K562 (cell line): ENCODE data around the gene VEGFB. TPM values are rescaled to one million over a fixed set of nuclear protein-coding genes. Genes with fewer than 3 reads are reported as not detected.

Experiments
- CAMTA2 ChIP-seq: fragments of 250-450 bp; sonication (Bioruptor Pico); conservative IDR thresholded peaks from 2 replicates; pipeline ENCODE4 v1.5.1; 2022
- CBFA2T3 ChIP-seq: fragments of 450-650 bp; IDR thresholded peaks from 2 replicates; pipeline ENCODE4 v1.6.1; 2017
- E2F6 ChIP-seq, 2 experiments: IDR thresholded peaks; 2 replicates each; pipeline ENCODE4 v1.6.1; 2011; ENCODE audit warnings: borderline replicate concordance in 1 of 2, control low read depth in 1 of 2, low read depth in 1 of 2, low read length in 1 of 2, mild to moderate bottlenecking in 1 of 2, mixed read lengths in 1 of 2, moderate library complexity in 1 of 2; ENCODE audit not compliant: insufficient read depth in 1 of 2, insufficient read length in 1 of 2, poor library complexity in 1 of 2, severe bottlenecking in 1 of 2; ENCODE audit errors: extremely low read depth in 1 of 2
- ELK3 ChIP-seq: fragments of 450-650 bp; formaldehyde crosslinking; IDR thresholded peaks from 2 replicates; pipeline ENCODE4 v1.4.0; 2020; ENCODE audit warnings: mild to moderate bottlenecking
- GMEB1 ChIP-seq: fragments of 250-450 bp; sonication (Bioruptor Pico); IDR thresholded peaks from 2 replicates; pipeline ENCODE4 v1.4.0; 2020; ENCODE audit warnings: mild to moderate bottlenecking
- MYC ChIP-seq, 2 experiments: fragments of 250-450 bp in 1 of 2; sonication (Bioruptor Pico) in 1 of 2; IDR thresholded peaks; 2 replicates each; pipeline versions ENCODE4 v1.5.1 to v1.6.1; 2012 to 2021; ENCODE audit warnings: low read depth in 2 of 2, borderline replicate concordance in 1 of 2, improper control_type of control experiment in 1 of 2, low read length in 1 of 2, mild to moderate bottlenecking in 1 of 2, moderate library complexity in 1 of 2
- NKRF ChIP-seq: fragments of 450-650 bp; IDR thresholded peaks from 2 replicates; pipeline ENCODE4 v1.6.1; 2016; ENCODE audit warnings: borderline replicate concordance
- POLR2B ChIP-seq: fragments of 450-650 bp; IDR thresholded peaks from 2 replicates; pipeline ENCODE4 v1.6.1; 2018; ENCODE audit warnings: low read depth; ENCODE audit not compliant: partially characterized antibody
- PRPF4 ChIP-seq: fragments of 200-400 bp; formaldehyde crosslinking; IDR thresholded peaks from one replicate; pipeline ENCODE4 v1.6.1; 2017; ENCODE audit warnings: low read length, low read depth, mild to moderate bottlenecking; ENCODE audit not compliant: insufficient read depth, poor library complexity, severe bottlenecking
- RBM22 ChIP-seq: fragments of 200-400 bp; formaldehyde crosslinking; IDR thresholded peaks from 2 replicates; pipeline ENCODE4 v1.6.1; 2018; ENCODE audit warnings: low read length, low read depth; ENCODE audit not compliant: poor library complexity, severe bottlenecking
- SMAD3 ChIP-seq: fragments of 450-650 bp; formaldehyde crosslinking; conservative IDR thresholded peaks from 2 replicates; pipeline ENCODE4 v1.4.0; 2020; ENCODE audit warnings: mild to moderate bottlenecking
- SMARCB1 ChIP-seq: IDR thresholded peaks from 2 replicates; pipeline ENCODE4 v1.6.1; 2011; ENCODE audit warnings: improper control_type of control experiment, low read depth; ENCODE audit not compliant: insufficient read length
- SREBF2 ChIP-seq: sonication (generic); formaldehyde crosslinking; IDR thresholded peaks from 2 replicates; pipeline ENCODE4 v1.4.0; 2020; ENCODE audit warnings: mild to moderate bottlenecking, missing genetic modification reagents
- STAG1 ChIP-seq: sonication (generic); formaldehyde crosslinking; IDR thresholded peaks from 2 replicates; pipeline ENCODE4 v1.5.0; 2020; ENCODE audit warnings: missing genetic modification reagents, borderline replicate concordance
- USF1 ChIP-seq: sonication (generic); formaldehyde crosslinking; IDR thresholded peaks from 2 replicates; pipeline ENCODE4 v1.9.0; 2022; ENCODE audit warnings: mild to moderate bottlenecking, missing genetic modification reagents
- XRCC5 ChIP-seq: fragments of 200-400 bp; formaldehyde crosslinking; IDR thresholded peaks from 2 replicates; pipeline ENCODE4 v1.6.1; 2017; ENCODE audit warnings: low read depth, mild to moderate bottlenecking, low read length
- ZBTB7A ChIP-seq: IDR thresholded peaks from 2 replicates; pipeline ENCODE4 v1.6.1; 2011; ENCODE audit warnings: low read depth, mild to moderate bottlenecking, low read length, moderate library complexity, borderline replicate concordance; ENCODE audit not compliant: control insufficient read depth
- ZEB2 ChIP-seq: fragments of 450-650 bp; IDR thresholded peaks from 2 replicates; pipeline ENCODE4 v1.6.1; 2016
- ZNF696 ChIP-seq: fragments of 250-450 bp; sonication (Bioruptor Pico); conservative IDR thresholded peaks from 2 replicates; pipeline ENCODE4 v1.4.0; 2020; ENCODE audit warnings: mild to moderate bottlenecking, moderate library complexity
- polyA plus RNA-seq, 8 experiments: library from polyadenylated mRNA; depleted of rRNA in 4 of 8; stranded (reverse) in 5 of 8; unstranded in 3 of 8; fragments of >200 nt; fragmentation: Nextera tagmentation in 2 of 8; fragmentation: Illumina TruSeq in 1 of 8; extraction: Ambion mirVana in 2 of 8; extraction: Trizol in 1 of 8; gene quantifications; 2 replicates each; pipeline versions ENCODE4 v1.2.1 to v1.2.3, GENCODE V29; 2011 to 2014; ENCODE audit warnings: inconsistent platforms in 1 of 8, missing spikeins in 1 of 8
- total RNA-seq, 7 experiments: library from RNA; depleted of rRNA in 6 of 7; stranded (reverse); fragments of >200 nt in 6 of 7; fragmentation: Illumina TruSeq in 2 of 7; extraction: Trizol in 2 of 7; gene quantifications; 2 replicates each; pipeline versions ENCODE4 v1.2.1 to v1.2.3, GENCODE V29; 2011 to 2021; ENCODE audit warnings: low replicate concordance in 1 of 7

VEGFB gene
- total and polyA plus RNA-seq, 9 of the 15 experiments (the other 6 are each of a cell fraction or from before 2014, with no cell fraction given), result 11.0 to 83.4 (median 25.7) TPM

GRCh38 chr11:64241491-64242374 lies 7.3 kb downstream of the VEGFB start (continued):
- TF ChIP-seq CBFA2T3 (0 out of 2 replicates have a peak, but pooled peaks have one; percentile 3), PRPF4 (peak; percentile 48), XRCC5 (no peak), RBM22 (peak; percentile 82), NKRF (peak; percentile 27; the same call in 1 of the 2 replicates), POLR2B (peak; percentile 64), CAMTA2 (no peak), USF1 (CRISPR knock-in tag) (no peak; the same call in 1 of the 2 replicates), MYC (IDR thresholded peaks at IDR 0.05; ENCODE audit: low read depth, low read length) (no peak), MYC (CRISPR knock-in tag; IDR thresholded peaks at IDR 0.05; ENCODE audit: borderline replicate concordance, low read depth) (peak; percentile 76; the same call in 1 of the 2 replicates), ZEB2 (peak; percentile 63; the same call in 1 of the 2 replicates), ELK3 (CRISPR knock-in tag) (no peak), GMEB1 (CRISPR knock-in tag) (no peak), STAG1 (CRISPR knock-in tag) (no peak), ZNF696 (CRISPR knock-in tag) (no peak), ZBTB7A (peak; percentile 66), SREBF2 (no peak; the same call in 1 of the 2 replicates), SMARCB1 (peak; percentile 34), E2F6 (IDR thresholded peaks at IDR 0.05; ENCODE audit: borderline replicate concordance in 1 of 2, extremely low read depth in 1 of 2, insufficient read depth in 1 of 2, insufficient read length in 1 of 2, low read depth in 1 of 2, low read length in 1 of 2, poor library complexity in 1 of 2, severe bottlenecking in 1 of 2) (peak; percentile 22 to 64), SMAD3 (CRISPR knock-in tag) (no peak)
